GM18519 (cell line): ENCODE measurements around the gene PDHB.
"Not testable (repeated sequence)": the region's sequence is repeated elsewhere in the genome, so short reads cannot be mapped to it uniquely, and the experiment has no call there.

Experiments used
- ATAC-seq: cut with Tn5 transposase; IDR thresholded peaks from one replicate; pipeline ENCODE4 v1.9.1; 2021; ENCODE audit warnings: mild to moderate bottlenecking, moderate library complexity; ENCODE audit not compliant: unreplicated experiment, low FRiP score

The PDHB gene

DNA sequence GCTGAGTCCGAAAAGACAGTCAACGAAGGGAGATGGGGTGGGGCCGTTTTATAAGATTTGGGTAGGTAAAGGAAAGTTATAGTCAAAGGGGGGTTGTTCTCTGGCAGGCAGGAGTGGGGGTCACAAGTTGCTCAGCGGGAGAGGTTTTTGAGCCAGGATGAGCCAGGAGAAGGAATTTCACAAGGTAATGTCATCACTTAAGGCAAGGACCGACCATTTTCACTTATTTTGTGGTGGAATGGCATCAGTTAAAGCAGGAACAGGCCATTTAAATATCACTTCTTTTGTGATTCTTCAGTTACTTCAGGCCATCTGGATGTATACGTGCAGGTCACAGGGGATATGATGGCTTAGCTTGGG is 7.3 kb upstream of the PDHB start:
- ATAC-seq: not testable (repeated sequence)

DNA sequence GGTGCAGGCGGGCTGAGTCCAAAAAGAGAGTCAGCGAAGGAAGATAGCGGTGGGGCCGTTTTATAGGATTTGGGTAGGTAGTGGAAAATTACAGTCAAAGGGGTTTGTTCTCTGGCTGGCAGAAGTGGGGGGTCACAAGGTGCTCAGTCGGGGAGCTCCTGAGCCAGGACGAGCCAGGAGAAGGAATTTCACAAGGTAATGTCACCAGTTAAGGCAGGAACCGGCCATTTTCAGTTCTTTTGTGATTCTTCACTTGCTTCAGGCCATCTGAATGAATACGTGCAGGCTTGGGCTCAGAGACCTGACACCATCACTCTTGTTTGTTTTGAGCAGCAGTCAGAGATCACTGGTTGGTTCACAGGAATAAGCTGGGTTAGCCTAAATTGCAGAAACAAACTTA is 3.6 kb upstream of the PDHB start:
- ATAC-seq: not testable (repeated sequence)

DNA sequence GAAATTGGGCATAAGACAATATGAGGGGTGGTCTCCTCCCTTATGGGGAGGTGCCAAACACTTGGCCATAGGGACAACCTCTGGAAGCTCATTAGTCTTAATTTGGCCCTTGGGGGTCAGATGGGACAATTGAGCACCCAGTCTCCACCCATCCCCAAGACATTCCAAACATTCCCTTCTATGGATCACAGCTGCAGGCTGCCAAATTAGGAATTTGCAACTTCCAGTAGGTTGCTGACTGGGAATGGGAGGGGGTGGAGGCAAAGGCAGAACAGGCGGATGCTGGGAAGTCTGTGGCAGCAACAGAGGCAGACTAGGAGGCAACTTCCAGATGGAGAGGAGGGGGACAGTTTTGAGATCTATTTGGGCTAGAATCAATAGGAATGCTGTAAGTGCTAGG is 1.4 kb upstream of the PDHB start:
- no peak for ATAC-seq

DNA sequence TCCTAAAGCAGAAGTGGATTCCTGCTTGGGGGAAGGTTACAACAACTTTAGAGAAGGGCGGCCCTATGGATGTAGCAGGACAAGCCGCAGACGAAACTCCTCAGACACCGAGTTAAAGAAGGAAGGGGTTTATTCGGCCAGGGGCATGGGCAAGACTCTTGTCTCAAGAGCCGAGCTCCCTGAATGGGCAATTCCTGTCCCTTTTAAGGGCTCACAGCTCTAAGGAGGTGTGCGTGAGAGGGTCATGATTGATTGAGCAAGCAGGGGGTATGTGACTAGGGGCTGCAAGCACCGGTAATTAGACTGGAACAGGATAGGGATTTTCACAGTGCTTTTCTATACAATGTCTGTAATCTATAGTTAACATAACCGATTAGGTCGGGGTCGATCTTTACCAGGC is 879 bp upstream of the PDHB start:
- no peak for ATAC-seq

DNA sequence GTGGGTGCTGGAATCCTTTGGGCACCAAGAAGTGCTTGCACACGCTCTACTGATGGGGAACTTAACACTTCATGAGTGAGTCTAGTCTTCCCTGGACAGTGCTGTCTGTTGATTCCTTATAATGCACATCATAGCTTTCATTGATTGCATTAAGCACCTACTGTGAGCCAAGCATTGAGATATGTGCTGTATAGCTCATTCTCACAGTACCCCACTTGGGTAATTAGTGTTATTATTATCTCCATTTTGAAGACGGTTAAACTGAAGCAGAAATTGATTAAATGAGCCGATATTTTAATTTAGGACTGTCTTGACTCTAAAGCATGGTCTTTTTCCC is 504 bp upstream of the PDHB start:
- no peak for ATAC-seq

DNA sequence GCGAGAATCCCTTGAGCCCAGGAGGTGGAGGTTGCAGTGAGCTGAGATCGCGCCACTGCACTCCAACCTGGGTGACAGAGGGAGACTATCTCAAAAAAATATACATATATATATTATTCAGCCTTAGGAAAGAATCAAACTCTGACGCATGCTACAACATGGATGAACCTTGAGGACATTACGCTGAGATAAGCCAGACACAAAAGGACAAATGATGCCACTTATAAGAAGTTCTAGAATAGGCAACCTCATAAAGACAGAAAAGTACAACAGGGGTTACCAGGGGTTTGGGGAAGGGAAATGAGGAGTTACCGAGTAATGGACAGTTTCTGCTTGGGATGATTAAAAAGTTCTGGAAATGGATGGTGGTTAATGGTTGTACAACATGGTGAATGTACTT is 727 bp downstream of the PDHB start:
- ATAC-seq: no peak

DNA sequence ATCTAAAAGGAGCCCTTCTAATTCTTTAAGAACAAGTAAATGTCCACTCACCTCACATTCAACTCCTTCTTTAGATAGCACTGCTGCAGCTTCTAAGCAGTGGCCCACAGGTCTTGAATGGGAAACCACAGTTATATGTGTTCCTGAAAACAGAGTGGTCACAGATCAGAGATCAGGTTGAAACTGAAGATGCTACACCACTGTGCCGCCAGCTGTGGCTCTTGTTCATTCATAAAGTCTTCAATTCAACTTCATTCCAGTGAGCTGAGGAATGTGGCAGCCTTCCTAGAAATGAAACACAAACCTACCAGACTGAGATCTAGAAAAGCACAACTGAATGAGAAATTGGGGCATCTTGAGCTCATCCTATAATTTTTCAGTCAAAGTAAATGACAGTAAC is 4.0 kb downstream of the PDHB start:
- no peak for ATAC-seq

DNA sequence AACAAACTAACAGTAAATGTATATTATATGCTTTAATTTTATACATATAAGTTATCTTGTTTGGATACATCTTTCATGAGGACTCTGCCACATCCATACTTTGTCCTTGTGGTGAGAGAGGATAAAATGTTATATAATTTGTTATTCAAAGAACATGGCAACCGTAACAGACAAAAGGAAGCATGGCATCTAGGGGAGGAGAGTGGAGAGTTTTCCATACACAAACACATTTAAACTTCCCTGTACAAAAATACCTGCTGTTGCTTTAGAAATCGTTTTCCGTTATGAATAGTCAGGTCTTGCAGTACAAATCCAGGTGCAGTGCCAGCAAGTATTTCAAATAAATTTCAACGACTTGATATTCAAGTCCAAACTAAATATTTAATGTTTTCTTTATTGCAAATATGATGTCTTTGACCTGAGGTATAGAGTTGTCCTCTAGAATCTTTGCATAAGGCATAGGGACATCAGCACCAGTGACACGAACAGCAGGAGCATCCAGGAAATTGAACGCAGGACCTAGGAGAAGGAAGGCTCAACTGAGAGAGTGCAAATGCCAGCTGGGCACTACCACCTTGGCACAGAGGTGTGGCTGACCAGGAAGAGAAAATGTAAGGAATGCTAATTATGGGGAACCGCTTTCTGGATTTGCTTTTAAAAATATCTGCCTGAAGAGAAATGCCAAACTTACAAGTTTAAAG is 5.8 kb downstream of the PDHB start:
- no peak for ATAC-seq

DNA sequence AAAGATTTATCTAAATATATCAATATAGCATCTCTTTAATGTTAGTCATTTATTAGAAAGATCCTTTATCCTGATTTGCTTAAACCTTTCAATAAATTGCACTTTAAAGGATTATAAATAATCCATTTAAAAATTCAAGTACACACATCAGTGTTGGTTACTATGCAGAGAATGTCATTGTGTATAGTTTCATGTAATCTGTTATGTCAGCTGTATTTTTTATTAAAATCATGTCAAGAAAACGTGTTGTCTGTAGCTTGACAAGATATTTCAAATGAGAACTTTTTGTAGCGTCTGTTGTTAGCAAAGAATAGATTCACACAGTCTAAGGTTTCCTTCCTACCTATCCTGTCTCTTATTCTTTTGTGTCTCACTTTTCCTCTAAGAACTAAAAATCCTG is 7.8 kb downstream of the PDHB start:
- no peak for ATAC-seq

DNA sequence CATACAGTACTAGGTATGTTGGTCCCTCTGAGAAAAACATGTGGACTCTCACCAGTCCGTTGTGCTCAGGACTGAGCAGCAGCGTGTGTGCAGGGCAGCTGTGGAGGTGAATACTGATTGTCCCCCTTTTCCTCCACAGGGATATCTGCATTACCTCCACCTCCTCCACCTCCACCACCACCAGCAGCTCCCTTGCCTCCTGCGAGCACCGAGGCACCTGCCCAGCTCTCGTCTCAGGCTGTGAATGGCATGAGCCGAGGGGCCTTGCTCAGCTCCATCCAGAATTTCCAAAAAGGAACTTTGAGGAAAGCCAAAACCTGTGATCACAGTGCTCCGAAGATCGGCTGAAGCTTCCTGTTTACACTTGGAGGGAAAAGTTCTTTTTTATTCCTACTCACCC is 9.0 kb downstream of the PDHB start:
- ATAC-seq: no peak

DNA sequence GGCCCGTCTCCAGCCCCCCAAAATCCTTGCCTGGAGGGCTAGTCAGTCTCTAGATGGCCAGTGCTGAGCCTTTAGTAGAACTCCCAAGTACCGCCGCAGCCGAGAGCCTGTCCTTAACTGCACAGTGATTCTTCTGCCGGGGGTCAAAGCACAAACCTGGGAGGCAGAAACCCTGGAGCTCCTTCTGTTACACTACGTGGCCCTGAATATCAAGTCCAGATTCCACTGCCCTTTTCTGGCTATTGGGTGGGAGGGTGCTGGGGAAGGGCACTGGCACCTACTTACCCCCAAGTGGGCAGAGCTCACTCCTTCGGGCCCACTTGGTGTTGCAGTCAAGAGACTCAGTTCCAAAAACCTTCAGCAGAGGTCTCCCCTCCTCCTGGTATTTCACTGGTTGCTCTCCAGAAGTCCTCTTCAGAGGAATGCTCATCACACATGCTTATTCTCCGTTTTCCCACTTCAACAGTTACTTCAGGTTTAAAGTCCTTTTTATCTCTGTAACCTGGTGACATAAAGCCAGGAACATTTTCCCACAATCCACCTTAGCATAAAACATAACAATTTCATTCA is 10.8 kb downstream of the PDHB start:
- ATAC-seq: no peak

DNA sequence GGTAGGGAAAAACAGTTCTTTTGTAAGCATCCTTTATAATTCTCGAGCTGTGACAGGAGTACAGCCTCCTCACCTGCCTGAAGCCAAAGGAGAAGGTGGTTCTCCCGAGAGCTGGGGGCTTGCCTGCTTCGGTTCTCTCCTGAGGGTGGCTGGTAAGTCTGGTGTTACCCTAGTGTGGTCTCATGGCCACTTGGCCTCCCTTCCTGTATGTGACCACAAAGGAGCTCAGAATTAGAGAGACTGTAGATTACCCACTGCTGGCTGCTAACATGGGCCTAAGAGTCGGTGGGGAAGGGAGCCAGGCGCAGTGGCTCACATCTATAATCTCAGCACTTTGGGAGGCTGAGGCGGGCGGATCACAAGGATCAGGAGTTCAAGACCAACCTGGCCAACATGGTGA is 12.6 kb downstream of the PDHB start:
- no peak for ATAC-seq

DNA sequence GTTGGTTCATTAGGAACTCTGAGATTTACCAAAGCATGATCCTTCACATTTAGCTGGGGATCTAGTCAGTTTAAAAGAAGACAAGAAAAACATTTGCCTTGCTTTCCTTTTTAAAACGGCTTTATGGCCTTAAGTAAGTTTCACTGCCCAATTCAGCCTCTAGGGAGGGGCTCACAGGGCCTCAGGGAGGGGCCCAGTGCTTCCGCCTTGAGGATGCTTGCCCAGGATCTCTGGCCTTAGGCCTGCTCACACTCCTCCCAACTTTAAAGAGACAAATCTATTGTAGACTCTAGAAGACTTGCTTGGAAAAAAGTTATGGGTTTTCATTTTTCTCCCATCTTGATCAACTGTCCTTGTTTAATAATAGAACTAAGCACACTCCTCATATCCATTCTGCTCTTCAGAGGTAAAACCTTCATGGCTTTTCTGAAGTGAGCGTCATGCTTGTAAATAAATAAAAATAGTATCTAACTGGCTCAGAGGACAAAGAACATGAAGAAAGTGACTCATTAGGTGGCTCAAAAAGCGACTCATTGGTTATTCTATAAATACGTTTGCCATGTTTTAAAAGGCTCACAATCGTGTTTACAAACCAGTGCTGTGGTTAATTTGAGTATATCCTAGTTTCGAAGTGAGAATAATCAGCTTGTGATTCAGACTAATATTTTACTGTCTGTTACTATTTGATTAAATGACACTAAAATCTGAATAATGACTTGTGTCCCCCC is 13.7 kb downstream of the PDHB start:
- ATAC-seq: peak; percentile 79

DNA sequence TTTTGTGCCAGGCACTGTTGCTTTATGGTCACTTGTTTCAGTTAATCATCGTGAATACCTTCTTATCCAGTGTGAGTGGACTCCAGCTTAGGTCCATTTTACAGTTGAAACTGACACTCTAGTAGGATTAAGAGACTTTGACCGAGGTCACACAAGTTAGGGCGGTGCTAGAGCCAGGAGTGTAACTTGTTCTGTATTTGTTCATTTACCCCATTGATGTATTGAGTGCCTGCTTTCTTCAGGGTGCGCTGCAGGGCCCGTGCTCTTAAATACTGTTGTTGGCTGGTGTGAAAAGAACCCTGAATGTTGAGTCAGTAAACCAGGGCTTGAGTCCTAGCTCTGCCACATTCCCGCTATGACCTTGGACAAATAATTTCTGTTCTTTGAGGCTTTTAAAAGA is 15.4 kb downstream of the PDHB start:
- no peak for ATAC-seq

DNA sequence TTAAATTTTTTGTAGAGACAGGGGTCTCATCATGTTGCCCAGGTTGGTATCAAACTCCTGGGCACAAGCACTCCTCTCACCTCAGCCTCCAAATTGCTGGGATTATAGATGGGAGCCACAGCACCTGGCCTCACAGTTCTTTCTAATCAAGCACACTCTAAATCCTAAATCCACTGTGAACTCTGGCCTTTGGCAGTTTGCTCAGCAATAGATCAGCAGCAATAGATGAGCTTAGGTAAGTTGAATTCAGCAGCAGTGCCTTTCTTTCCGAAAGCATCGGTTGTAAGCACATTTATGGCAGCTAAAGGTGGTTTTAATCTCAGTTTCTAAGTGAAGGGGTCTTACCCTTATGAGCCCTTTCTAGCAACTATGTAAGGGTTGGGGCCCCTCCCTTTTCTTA is 16.6 kb downstream of the PDHB start:
- ATAC-seq: no peak

DNA sequence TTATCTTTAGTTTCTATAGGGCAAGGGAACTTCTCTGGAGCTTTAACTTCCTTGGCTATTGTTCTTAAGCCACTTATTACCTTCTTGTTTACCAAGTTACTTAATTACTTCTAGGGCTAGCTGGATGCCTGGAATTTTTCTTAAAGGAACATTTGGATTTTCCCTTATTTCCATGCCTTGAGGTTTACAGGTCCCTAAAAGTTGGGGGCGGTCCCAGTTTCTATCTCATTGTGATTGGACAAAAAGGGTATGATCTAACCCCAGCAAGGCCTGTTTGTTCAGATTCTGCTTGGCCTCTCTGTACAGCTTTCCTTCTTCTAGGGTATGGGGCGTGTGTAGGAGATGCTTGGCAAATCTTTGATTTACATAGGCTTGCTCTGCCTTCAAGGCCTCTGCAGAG is 17.4 kb downstream of the PDHB start:
- ATAC-seq: no peak

DNA sequence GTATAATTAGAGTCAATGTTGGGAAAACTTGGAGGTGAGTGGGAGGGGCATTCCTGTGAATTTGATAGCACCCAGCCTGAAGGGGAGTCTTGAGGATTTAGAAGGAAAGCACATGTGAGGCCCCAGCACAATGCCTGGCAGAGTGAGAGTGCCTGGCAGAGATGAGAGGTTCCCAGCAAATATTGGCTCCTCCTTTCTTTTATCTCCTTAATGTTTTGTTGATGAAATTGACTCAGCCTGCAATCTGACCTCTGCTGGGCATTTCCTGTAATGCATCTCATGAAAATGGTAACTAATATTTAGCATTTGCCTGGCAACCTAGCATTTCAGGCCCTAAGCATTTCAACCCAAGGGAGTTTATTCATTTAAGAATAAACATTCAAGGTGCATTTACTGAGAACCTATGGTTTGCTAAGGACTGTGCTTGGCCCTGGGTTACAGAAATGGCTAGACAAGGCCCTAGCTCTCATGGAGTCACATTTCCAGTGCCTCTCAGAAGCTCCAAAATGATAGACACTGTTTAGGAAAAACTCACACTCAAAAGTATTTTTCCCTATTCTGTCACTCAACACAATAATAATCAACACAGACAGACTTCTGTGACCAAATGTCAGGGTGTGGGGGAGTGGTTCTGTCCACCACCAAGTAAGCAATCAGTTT is 19.0 kb downstream of the PDHB start:
- no peak for ATAC-seq

DNA sequence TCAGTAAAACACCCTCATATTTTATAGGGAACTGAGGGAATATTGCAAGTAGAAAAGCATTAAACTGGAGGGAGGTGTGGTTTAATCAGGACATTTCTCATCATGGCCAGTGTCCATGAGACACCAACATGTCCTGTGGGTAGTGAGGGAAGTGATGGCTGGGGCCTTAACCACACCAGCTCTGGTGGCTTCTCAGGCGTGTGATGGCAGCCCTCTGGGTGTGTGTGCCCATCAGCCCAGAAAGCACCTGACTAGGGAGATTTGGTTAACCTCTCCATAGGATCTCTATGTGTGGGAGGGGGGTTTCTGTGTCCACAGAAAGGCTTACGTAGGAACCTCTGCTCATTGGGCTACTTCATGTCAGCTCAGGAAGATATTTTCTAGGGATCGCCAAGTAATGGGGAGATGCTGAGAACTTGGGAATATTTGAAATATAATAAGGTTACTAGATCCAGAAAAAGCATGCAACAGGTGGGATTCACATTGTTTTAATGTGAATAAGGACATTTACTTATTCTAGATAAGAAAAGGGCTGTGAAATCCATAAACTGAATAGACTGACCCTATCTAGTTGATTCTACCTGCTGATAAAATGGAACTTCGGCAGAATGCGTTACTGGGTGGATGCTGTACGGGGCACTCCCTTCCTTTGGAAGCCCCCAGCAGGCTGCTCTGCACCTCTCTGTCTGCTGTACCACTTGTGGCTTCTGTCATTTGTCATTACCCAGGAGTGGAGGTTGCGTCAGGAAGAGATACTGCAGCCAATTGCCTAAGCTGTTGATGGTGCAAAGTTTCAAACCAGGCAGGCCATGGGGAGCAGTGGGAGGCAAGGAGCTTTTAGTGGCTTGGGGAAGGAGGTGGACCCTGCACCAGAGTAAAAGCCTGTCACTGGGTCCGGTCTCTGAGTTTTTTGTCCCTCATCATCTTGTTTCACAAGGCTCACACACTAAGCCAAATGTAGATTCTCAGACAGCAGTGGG is 21.5 kb downstream of the PDHB start:
- no peak for ATAC-seq

DNA sequence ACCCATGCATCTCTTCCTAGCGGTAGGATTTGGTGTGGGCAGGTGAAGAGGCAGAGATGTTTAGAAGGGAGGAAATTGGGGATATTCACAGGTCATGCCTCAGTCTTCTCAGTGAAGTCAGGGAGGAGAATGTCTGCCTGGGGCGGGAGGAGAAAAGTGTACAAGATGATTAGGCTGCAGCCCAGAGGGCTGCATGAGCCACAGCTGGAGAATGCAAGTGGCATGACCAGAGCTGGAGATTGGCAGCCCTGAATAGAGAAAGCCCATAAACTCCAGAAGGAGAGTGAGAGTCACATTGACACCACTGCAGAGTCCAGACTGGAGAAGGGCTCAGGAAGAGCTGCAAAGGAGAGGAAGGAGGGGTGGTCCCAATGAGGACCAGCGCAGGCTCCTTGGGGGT is 22.6 kb downstream of the PDHB start:
- ATAC-seq: no peak

DNA sequence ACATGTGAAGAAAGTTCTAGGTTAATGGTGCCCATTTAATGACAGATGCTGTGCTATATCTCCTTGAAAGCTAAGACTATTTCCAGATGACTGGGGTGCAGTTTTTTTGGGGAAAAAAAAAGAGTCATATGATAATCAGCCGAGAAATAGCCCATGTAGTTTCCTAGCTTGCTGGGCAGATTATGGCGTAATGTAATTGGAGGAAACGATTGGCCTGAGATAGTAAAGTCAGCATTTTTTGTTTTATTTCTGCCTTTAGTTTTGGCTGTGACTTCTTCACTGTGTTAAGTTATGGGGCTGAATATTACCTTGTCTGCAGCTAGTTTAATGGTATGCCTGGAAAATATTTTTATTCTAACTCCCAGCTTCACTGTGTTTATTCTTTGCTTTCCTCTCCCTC is 24.0 kb downstream of the PDHB start:
- no peak for ATAC-seq

DNA sequence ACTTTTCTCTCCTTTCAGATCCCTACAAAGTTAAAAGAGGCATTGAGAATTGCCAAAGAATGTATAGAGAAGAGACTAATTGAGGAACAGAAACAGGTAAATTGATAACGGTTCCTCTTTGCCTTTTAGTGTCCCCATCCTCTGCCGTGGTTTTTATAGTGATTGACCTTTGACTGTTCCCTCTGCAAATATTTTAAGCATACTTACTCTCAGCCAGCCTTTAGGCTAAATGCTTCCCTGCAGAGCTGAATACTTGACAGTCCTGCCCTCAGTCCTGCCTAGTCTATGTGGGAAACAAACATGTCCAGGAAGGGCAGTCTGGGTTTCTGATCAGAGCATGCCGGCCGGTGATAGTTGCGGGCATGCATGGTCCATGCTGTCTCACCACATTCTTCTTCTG is 24.7 kb downstream of the PDHB start:
- ATAC-seq: no peak
